SKM-1 (cell line): ENCODE results near the gene PSMD5.

Experiments
- DNase-seq: peaks from one replicate; lab custom pipeline; 2025; ENCODE audit not compliant: unreplicated experiment; lab: John Stamatoyannopoulos, UW

PSMD5 gene

DNA sequence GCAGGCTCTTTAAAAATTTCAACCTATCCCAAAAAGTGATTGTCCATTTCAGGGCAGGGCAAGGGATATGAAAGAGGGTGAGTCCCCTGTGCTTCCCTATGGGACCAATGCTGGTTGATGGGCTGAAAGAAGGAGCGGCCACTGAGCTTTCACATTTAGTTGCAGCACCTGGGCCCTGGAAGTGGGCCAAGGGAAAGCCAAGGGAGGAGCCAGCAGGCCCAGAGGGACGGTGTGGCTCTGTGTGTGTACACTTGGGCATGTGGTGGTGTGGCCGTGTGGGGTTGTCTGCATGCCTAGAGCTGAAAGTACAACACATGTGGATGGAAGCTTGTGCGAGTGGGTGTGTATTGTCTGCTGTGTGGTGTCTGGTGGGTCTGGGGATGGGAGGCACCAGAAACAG, 14.0 kb upstream of the PSMD5 start:
- DNase-seq: no peak

DNA sequence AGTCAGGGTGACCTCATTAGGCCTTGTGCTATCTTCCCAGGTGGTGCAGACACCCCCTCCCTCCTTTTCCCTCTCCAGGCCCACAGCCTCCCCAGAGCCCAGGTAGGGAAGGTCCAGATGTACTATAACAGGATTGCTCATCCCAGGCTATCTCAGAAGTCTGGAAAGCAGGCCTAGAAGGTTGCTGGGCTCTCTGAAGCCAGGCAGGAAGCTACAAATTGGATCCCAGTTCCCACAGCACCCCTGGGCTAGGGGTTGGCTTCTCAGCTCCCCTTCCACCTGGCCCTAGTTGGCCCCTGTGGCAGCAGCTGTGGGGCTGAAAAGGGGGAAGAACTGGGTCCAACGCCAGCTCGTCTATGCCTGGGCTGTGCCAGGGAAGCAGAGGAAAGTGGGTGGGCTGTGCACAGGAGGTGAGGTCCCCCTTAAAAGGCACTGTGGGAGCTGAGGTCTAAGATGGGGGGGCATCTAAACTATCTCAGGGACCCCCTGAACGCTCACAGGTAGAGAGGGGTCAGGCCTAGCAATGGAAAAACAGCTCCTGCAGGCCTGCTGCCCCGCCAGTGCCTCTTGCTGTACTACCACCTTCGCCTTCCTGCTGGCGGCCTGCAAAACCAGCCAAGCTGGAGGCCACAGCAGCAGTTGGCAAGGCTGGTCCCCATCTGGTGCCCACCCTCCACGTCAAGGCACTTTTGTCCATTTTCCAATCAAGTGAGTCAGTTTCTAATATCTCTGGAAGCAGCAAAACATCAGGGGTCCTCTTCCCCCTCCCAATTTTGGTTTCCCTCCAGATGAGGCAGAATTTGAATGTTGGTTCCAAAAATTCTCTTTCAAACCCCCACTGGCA, 13.3 kb upstream of the PSMD5 start:
- DNase-seq: no peak

DNA sequence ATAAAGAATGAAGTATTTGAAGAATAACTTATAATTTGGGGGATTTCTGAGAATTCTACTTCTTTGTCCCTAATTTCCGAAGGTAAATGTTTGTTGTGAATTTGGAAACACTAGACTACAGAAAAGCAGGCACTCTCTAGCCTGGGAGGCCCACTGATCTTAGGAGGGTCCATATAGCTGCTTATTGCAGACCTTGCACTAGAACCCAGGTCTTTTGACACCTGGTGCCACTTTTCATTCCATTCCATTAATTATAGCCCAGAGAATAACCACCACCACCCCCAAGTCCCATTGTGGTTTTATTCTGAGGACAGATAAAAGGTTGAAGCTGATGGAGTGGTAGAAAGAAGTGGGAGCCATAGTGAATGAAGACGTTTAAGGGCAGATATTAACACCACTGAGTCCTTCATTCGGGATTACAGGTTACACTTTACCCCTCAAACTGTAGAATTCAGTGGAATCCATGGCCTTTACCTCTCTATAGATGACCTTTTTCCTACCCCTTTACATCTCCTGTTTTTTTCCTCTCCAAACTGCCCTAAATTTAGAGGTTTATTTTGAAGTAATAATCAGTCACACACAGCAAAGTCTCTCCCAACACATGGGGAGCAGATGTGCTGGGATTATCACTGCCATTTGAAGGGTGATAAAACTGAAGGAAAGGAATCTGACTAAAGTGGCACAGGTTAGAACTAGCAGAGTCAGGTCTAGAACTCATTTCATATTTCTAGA, 12.0 kb upstream of the PSMD5 start:
- DNase-seq: no peak

DNA sequence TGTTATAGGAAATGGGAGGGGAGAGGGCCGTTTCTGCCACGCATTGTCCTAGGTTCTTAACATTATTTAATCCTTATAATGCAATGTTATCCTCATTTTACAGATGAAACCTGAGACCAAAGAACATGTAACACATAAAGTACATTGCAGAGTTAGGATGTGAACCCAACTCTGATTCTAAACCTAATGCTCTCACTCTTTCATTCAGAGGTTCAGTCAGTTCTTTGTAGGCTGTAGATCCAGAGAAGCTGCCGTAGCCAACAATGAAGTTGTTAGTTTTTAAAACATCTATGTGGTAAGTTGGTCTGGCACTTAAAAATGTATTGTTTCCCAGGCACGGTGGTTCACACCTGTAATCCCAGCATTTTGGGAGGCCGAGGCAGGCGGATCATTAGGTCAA, 10.5 kb upstream of the PSMD5 start:
- no peak for DNase-seq

DNA sequence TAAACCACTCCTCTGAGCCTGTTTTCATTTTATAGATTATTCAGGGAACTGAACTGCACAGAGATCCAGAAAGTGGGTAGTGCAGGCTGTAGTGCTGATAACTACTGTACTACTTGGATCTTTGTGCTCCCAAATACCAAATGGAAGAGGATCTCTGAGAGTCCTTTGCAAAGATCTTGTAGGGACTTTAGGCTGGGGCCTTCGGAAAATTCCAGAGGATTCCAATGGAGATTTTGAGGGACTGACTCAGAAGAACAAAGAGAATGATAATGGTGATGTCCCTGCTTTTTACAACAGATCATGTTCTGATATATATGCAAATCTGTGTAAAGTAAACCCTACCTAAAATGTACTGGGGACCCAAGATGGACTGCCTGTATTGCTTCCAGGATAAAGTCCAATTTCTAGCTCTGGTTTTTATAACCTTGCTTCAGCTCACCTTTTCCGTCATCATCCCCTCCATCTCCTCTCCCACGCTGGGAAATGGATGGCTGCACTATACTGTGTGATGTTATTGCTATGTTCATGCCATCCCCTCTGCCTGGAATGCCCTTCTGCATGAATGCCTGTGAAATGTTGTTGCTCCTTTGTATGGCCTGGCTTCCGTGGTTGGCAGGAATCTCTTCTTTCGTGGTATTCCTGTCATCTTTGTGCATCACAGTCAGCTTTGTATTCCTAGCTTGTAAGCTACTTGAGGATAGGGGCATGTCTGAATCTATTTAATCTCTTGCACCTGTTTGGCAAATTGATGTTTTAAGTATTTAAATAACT, 9.7 kb upstream of the PSMD5 start:
- DNase-seq: no peak

DNA sequence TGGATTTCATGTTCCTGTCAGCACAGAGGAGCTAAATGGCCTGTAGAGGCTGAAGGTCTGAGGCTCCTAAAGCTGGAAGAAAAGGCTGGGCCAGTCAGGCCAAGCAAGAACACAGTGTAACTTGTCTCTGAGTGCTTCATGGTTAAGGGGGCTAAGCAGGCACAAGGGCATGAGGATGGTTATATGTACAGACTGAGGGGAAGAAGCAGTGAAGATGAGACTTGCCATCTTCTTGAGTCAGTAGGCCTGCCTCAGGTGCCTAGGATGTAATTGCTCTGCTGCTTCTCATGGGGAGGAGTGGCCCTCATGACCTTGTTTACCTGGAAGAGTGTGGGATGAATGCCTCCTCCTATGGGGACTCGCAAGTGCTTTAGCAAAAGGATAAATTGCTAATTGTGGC, 8.7 kb upstream of the PSMD5 start:
- no peak for DNase-seq

DNA sequence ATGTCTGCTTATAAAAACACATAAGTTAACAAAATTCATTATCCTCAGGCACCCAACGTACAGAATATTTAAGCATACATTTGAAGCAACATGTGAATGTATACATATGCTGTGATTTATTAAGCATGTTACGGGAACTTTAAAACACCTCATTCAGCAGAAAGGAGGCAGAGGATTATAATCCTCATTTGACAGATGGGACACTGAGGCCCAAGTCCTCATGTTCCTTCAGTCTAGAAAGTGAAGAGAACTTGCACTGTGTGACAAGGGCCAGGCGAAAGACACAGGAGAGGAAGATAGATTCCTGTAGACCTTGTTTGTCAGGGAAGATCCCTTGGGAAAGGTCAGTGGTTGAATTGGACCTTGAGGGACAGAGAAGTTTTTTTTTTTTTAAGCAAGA, 7.6 kb upstream of the PSMD5 start:
- DNase-seq: no peak

DNA sequence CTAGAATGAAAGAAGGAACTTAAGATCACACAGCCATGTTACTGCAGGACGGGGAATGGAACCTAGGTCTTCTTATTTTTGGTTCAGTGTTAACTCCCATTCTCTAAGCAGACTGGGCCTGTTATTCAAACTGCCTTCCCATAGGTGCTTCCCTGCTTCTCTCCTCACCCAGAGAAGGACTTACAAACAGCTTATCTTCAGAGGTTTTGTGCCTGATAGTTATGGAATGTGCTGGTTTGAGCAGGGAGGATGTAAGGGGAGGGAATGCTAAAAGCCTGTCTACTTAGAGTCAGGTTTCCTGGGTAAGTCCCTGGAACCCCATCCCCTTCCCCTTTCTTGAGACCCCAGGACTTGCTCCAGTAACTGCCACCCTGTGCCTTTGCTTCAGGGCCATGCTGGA, 4.2 kb upstream of the PSMD5 start:
- DNase-seq: no peak

DNA sequence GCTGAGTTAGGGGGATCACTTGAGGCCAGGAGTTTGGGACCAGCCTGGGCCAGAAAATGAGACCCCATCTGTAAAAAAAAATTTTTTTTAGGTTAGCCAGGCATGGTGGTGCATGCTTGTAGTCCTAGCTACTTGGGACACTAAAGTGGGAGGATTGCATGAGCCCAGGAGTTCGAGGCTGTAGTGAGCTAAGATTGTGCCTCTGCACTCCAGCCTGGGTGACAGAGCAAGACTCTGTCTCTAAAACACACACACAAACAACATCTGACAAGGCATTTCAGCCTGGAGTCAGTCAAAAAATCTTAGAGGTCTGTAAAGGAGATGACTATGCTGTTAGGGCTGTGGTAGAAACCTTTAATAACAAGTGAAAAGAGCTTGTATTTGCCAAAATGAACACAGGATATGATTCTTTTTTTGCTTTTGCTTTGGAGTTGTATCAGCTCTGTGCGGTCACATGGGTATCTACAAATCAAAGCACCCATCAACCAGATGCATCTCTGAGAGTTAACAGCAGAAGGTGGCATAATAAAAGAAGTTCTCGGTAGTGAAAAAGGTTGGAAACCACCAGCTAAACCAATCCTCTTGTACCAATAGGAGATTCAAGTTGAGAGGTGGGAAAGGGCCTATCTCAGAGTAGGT, 3.6 kb upstream of the PSMD5 start:
- DNase-seq: no peak

DNA sequence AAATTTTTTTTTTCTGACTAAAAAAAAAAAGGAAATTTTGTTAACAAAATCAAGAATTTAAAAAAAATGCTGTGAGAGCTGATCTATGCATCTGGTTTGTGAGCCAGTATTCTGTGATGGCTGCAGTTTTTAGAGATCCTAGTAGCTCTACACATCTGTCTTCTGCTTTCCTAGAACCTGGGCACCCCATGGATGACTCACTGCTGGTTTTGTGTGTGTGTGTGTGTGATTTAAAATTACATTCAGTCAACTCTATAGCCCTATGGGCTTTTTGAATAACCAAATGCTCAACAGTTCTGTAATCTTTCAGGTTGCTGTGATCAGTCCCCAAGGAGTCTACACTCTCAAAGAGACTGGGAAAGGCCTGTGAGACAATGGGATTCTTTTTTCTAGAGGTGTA, 2.5 kb upstream of the PSMD5 start:
- no peak for DNase-seq

DNA sequence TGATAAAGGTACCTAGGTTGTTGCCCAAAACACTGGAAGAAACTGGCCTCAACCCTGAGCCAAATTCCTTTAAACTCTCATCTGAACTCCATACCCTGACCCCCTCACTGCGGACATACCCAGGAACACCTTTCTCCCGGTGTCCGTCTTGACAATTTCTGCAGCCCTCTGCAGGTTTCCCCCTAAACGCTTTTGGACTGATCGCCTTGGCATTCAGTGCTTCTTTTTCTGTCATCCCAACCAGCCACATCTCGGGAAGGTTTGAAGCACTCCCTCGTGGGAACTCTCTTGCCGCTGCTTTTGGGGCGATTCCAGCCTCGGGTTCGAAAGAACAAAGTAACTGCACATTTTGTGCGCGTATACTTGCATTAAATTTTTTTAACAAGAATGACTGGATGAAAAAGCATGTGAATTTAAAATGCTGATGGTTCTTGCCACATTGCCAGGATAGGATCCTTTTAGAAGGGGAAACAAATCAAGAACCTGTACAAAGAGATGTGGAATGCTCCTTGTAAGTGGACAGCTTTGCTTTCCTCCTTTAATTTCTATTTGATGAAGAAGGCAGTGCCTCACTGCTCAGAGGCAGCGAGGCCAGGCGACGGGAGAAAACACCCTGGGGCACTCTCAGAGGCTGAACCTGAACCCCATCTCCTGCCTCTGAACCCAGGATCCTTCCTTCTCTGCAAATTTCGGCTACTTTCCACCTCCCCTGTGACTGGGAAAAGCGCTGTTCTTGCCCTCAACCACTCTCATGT, 615 bp downstream of the PSMD5 start:
- no peak for DNase-seq

DNA sequence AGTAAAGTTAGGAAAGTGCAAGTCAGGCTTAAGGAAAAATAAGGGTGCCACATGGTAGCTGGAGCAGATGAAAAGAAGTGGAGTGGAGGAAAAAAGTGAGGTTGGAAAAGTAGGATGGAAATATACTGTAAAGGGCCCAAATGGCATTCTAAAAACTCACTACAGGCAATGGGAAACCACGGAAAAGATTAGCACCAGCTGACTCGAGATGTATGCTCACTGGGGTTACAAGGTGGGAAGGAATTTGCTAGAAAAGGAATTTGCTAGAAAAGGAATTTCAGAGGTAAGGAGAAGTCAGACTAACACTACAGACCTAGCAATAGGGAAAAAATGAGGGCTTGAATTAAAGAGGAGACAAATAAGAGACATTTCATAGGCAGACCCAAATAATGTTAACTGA, 3.6 kb downstream of the PSMD5 start:
- DNase-seq: no peak

DNA sequence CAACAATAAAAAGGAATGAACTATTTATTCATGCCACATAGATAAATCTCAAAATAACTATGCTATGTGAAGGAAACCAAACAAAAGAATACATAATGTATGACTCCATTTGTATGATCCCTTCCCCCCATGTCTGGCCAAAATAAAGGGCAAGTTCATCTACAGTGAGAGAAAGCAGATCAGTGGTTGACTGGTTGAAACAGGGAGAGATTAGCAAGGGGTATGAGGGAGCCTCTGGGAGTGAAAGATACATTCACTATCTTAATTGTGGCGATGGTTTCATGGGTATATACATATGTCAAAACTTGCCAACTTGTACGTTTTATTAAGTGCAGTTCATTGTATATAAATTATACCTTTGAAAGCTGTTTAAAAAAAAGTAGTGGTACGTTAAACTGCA, 4.8 kb downstream of the PSMD5 start:
- no peak for DNase-seq

DNA sequence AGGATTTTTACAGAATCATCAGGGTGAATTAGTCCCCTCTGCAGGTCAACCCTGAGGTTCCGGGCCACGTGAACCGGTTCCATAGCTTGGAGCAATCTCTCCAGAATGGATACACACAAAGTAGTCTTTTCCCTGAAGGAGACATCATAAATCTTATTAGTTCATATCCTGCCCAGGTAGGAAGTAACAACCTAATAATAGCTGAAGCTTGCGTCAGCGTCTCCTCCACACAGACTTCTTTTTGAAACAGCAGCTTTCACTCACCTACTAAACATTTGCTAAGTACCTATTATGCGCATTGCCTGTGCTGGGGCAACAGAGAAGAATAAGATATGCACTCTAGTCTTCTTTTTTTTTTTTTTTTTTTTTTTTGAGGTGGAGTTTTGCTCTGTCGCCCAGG, 9.4 kb downstream of the PSMD5 start:
- DNase-seq: no peak

DNA sequence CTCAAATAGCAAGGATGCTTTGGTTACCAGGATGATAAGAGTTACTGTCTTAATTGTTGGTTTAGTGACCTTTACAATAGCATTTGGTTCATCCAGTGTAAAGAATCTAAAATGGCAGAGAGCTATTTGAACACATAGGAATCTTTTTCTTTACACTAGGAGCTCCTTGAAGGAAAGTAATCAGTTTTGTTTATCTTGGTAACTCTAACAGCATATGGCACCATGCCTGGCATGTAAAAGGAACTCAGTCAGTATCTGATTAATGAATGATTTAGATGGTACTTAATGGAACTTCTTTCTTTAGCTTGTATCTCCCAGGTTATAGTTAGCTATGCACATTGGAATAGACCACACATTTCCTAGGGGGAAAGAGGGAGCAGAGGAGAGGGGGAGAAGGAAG, 9.9 kb downstream of the PSMD5 start:
- DNase-seq: no peak

DNA sequence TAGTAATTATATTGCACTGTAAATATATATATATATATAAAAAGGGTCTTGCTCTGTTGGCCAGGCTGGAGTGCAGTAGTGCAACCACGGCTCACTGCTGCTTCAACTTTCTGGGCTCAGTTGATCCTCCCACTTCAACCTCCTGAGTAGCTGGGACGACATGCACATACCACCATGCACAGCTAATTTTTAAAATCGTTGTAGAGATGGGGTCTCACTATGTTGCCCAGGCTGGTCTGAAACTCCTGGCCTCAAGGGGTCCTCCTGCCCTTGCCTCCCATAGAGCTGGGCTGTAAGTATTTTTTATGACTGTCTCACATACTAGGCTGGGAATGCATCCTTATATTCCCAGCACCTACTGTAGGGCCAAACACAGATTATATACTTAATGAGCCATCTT, 11.9 kb downstream of the PSMD5 start:
- DNase-seq: no peak

DNA sequence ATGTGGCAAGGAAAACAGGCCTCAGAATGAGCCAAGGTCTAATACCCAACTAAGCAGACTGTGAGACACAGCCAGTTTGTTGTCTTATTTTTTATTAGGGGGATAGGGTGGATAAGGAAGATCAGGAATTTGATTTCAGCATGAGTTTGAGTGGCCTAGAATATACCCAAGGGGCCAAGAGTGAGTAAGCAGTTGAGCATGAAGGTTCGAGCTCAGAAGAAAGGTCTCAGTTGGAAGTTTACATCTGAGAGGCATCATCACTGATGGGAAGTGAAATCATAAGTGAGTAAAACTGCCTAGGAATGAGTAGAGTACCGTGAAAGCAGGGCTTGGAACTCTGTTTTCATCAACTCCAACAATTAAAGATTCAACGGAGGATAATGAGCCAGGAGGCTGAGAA, 12.6 kb downstream of the PSMD5 start:
- DNase-seq: no peak

DNA sequence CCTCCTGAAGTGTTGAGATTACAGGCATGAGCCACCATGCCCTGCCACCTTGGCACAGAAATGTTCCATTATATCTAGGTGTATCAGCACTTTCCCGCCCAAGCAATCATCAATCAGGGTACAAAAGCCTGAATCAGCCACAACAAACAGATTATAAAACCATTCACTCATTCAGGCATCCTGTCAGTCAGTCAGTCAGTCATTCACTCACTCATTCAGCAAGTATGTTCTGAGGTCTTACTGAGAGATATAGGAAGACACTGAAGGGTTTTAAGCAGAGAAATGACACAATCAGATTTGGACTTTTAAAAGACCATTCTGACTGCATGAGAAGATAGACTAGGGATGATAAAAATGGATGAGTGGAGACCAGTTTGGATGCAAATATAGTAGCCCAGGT, 13.1 kb downstream of the PSMD5 start:
- no peak for DNase-seq

DNA sequence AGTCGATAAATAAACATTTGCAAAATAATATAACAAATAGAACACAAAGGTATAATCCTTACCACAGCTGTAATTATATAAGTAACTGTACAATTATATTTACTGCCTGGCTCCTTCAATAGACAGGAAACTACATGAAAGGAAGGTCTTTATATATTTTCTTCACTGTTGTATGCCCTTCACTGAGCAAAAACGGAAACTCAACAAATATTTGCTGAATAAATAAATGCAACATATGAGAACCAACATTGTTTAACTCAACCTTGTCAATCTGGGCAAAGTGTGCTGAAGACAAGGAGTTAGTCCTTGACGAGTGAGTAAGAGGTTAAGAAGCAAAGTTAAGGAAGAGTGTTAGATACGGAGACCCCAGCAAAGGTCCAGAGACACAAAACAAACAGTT, 22.6 kb downstream of the PSMD5 start:
- no peak for DNase-seq

DNA sequence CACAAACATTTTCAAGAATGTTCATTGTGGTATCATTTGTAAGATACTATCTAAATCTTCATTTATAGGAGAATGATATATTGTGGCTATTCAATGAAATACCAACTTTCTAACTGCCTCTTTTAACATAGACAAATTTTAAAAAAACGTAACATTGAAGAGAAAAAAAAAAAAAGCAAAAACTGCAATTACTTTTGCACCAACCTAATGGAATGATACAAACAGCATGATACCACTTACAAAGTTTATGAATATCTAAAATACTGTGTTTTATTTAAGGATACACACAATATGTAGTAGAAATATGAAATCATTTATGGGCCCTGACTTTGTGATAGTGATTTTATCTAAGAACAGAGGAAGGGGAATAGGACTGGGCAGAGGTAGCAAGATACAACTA, 24.1 kb downstream of the PSMD5 start:
- DNase-seq: no peak

DNA sequence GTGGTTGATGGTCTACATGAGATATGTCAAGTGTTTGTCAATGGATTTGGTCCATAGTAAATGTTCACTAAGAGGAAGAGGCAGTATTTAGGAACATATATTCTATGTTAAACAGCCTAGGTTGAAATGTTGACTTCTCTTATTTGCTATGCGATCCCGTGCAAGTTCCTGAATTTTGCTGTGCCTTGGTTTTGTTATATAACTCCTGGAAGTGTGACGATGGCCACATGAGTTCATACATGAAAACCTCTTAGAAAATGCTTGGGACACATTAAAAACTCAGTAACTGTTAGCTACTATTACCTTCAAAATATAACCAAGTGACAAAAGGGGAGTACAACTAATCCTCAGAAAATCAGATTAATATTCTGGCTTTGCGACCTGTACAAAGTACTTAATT, 27.6 kb downstream of the PSMD5 start:
- DNase-seq: no peak
